H1 (cell line): ENCODE data around the gene STK11. TPM values are rescaled to one million over a fixed set of nuclear protein-coding genes. Genes with fewer than 3 reads are reported as not detected.
A peak's percentile ranks its signal among the peaks of the same experiment; 100 is the strongest.

Experiments used
- CTCF ChIA-PET: fragments of 300-600 bp; sonication (Branson Sonifier 250); formaldehyde crosslinking; loops from one replicate; lab custom pipeline; 2021; ENCODE audit not compliant: partially characterized antibody; lab: Charles Lee
- POLR2A ChIA-PET: fragments of 300-600 bp; sonication (Branson Sonifier 250); formaldehyde crosslinking; loops from one replicate; lab custom pipeline; 2021; ENCODE audit warnings: inconsistent platforms; ENCODE audit not compliant: partially characterized antibody; lab: Charles Lee
- DNase-seq, 2 experiments: peaks; one replicate each; pipeline versions ENCODE4 v3.0.0 to v3.0.0-alpha.2; 2010 to 2022; ENCODE audit warnings: low spot score in 2 of 2, low read depth in 1 of 2, mixed read lengths in 1 of 2
- FAIRE-seq: peaks from 2 replicates; lab custom pipeline; 2011; peaks lifted over from hg19 to GRCh38; lab: Jason Lieb, UNC
- H2AFZ ChIP-seq: 2 replicates; pipeline ENCODE4 v1.8.1; 2012; ENCODE audit warnings: low read length, inconsistent platforms
- H2AK5ac ChIP-seq: 2 replicates; pipeline ENCODE4 v1.6.1; 2013; ENCODE audit warnings: low read depth, low read length
- H2BK120ac ChIP-seq: replicated peaks from 2 replicates; pipeline ENCODE3; 2013; ENCODE audit warnings: low read depth, low read length, inconsistent platforms
- H2BK12ac ChIP-seq: 2 replicates; pipeline ENCODE4 v1.6.1; 2013; ENCODE audit warnings: low read depth, low read length
- H2BK15ac ChIP-seq: 2 replicates; pipeline ENCODE4 v1.6.1; 2013; ENCODE audit warnings: low read length
- H2BK20ac ChIP-seq: 2 replicates; pipeline ENCODE4 v1.6.1; 2013; ENCODE audit warnings: low read length
- H2BK5ac ChIP-seq: 2 replicates; pipeline ENCODE4 v1.6.1; 2013; ENCODE audit warnings: low read depth, low read length
- H3K14ac ChIP-seq: 2 replicates; pipeline ENCODE4 v1.6.1; 2013; ENCODE audit warnings: inconsistent platforms; ENCODE audit not compliant: insufficient read length
- H3K18ac ChIP-seq: 2 replicates; pipeline ENCODE4 v1.6.1; 2013; ENCODE audit warnings: low read length; ENCODE audit errors: extremely low read depth
- H3K23ac ChIP-seq: 2 replicates; pipeline ENCODE4 v1.6.1; 2013; ENCODE audit warnings: inconsistent platforms; ENCODE audit not compliant: insufficient read length
- H3K23me2 ChIP-seq: 2 replicates; pipeline ENCODE4 v1.6.1; 2013; ENCODE audit warnings: low read depth, low read length
- H3K27ac ChIP-seq: 2 replicates; pipeline ENCODE4 v1.6.1; 2011; ENCODE audit warnings: low read depth, low read length, inconsistent platforms
- H3K27me3 ChIP-seq, 4 experiments: replicated peaks in 1 of 4; 1 replicate in 1 of 4; 2 replicates in 3 of 4; pipeline versions ENCODE4 v1.6.1 to v1.8.1; 2011 to 2013; ENCODE audit warnings: low read length in 3 of 4, mild to moderate bottlenecking in 3 of 4, inconsistent platforms in 2 of 4, mixed read lengths in 2 of 4, moderate library complexity in 1 of 4; ENCODE audit not compliant: control insufficient read depth in 3 of 4, insufficient read depth in 3 of 4; ENCODE audit errors: extremely low read depth in 1 of 4
- H3K36me3 ChIP-seq, 4 experiments: 2 replicates each; pipeline versions ENCODE4 v1.6.1 to v1.8.1; 2011 to 2013; ENCODE audit warnings: mild to moderate bottlenecking in 4 of 4, low read length in 3 of 4, moderate library complexity in 2 of 4, control low read depth in 1 of 4, inconsistent platforms in 1 of 4; ENCODE audit not compliant: insufficient read depth in 4 of 4, control insufficient read depth in 2 of 4
- H3K4ac ChIP-seq: replicated peaks from 2 replicates; pipeline ENCODE3; 2013; ENCODE audit warnings: low read length, low read depth, mixed read lengths, inconsistent platforms; ENCODE audit not compliant: insufficient read length
- H3K4me1 ChIP-seq, 4 experiments: replicated peaks in 1 of 4; 1 replicate in 1 of 4; 2 replicates in 3 of 4; pipeline versions ENCODE4 v1.6.1 to v1.8.1; 2011 to 2013; ENCODE audit warnings: low read length in 3 of 4, inconsistent platforms in 2 of 4, mixed read lengths in 1 of 4; ENCODE audit not compliant: insufficient read depth in 4 of 4, control insufficient read depth in 3 of 4
- H3K4me2 ChIP-seq, 2 experiments: 2 replicates each; pipeline versions ENCODE4 v1.6.1 to v1.8.1; 2011 to 2013; ENCODE audit warnings: low read depth in 2 of 2, low read length in 2 of 2, control low read depth in 1 of 2, inconsistent platforms in 1 of 2, mild to moderate bottlenecking in 1 of 2; ENCODE audit not compliant: insufficient read depth in 1 of 2
- H3K4me3 ChIP-seq, 4 experiments: fragments of 200-600, 300-600 bp in 1 of 4; sonication (generic), shearing (Covaris generic), sonication (Bioruptor Twin) in 1 of 4; 2 replicates each; pipeline versions ENCODE4 v1.5.1 to v1.8.1; 2011 to 2016; ENCODE audit warnings: low read length in 4 of 4, low read depth in 3 of 4, control low read depth in 2 of 4, inconsistent platforms in 2 of 4, mild to moderate bottlenecking in 2 of 4, mixed read lengths in 1 of 4, moderate library complexity in 1 of 4; ENCODE audit not compliant: insufficient read depth in 2 of 4; ENCODE audit errors: extremely low read depth in 1 of 4
- H3K56ac ChIP-seq: replicated peaks from 2 replicates; pipeline ENCODE3; 2013; ENCODE audit warnings: low read depth, mild to moderate bottlenecking, mixed read lengths, low read length, inconsistent platforms; ENCODE audit not compliant: insufficient read length
- H3K79me1 ChIP-seq: 2 replicates; pipeline ENCODE4 v1.6.1; 2013; ENCODE audit warnings: low read depth, low read length, control low read depth
- H3K79me2 ChIP-seq, 2 experiments: 2 replicates each; pipeline versions ENCODE4 v1.6.1 to v1.8.1; 2012 to 2013; ENCODE audit warnings: low read length in 2 of 2, mild to moderate bottlenecking in 2 of 2, inconsistent platforms in 1 of 2; ENCODE audit not compliant: insufficient read depth in 2 of 2, control insufficient read depth in 1 of 2
- H3K9ac ChIP-seq, 4 experiments: replicated peaks in 1 of 4; 1 replicate in 1 of 4; 2 replicates in 3 of 4; pipeline versions ENCODE4 v1.6.1 to v1.8.1; 2011 to 2013; ENCODE audit warnings: low read depth in 3 of 4, low read length in 3 of 4, control low read depth in 2 of 4, mild to moderate bottlenecking in 2 of 4, moderate library complexity in 2 of 4, inconsistent platforms in 1 of 4; ENCODE audit errors: extremely low read depth in 1 of 4
- H3K9me3 ChIP-seq, 2 experiments: 2 replicates each; pipeline versions ENCODE4 v1.6.1 to v1.8.1; 2012 to 2013; ENCODE audit warnings: mild to moderate bottlenecking in 2 of 2, moderate library complexity in 2 of 2, control low read depth in 1 of 2, inconsistent platforms in 1 of 2, low read depth in 1 of 2, low read length in 1 of 2, mixed read lengths in 1 of 2; ENCODE audit not compliant: insufficient read depth in 2 of 2
- H4K20me1 ChIP-seq, 2 experiments: replicated peaks in 1 of 2; 2 replicates each; pipeline versions ENCODE3 to v1.8.1; 2011 to 2013; ENCODE audit warnings: inconsistent platforms in 2 of 2, low read length in 2 of 2, mild to moderate bottlenecking in 1 of 2; ENCODE audit not compliant: insufficient read depth in 2 of 2, control insufficient read depth in 1 of 2
- H4K5ac ChIP-seq: 2 replicates; pipeline ENCODE4 v1.6.1; 2013; ENCODE audit warnings: low read length, low read depth, mixed read lengths, inconsistent platforms; ENCODE audit not compliant: insufficient read length
- H4K8ac ChIP-seq: 2 replicates; pipeline ENCODE4 v1.8.0; 2013; ENCODE audit warnings: mild to moderate bottlenecking, moderate library complexity, low read length, inconsistent platforms; ENCODE audit not compliant: insufficient read depth; ENCODE audit errors: extremely low read depth
- H4K91ac ChIP-seq: replicated peaks from 2 replicates; pipeline ENCODE3; 2013; ENCODE audit warnings: low read length, mixed read lengths, inconsistent platforms; ENCODE audit not compliant: insufficient read length
- EGR1 ChIP-seq: IDR thresholded peaks from 2 replicates; pipeline ENCODE4 v1.6.1; 2011; ENCODE audit warnings: low read depth, low read length, borderline replicate concordance
- EZH2 ChIP-seq: fragments of 200-600 bp; sonication (generic); IDR thresholded peaks from 2 replicates; pipeline ENCODE4 v1.7.1; 2012; ENCODE audit warnings: low read depth, mild to moderate bottlenecking, moderate library complexity, low read length, inconsistent platforms; ENCODE audit not compliant: severe bottlenecking
- POLR2A ChIP-seq, 2 experiments: IDR thresholded peaks; 1 replicate in 1 of 2; 2 replicates in 1 of 2; pipeline ENCODE4 v1.6.1; 2011; ENCODE audit warnings: low read depth in 2 of 2, low read length in 2 of 2, mild to moderate bottlenecking in 2 of 2; ENCODE audit errors: control extremely low read depth in 1 of 2
- TBP ChIP-seq: IDR thresholded peaks from 2 replicates; pipeline ENCODE4 v1.6.1; 2011; ENCODE audit warnings: low read depth, low read length, improper control_type of control experiment
- WGBS, 2 experiments: shearing (Covaris generic) in 1 of 2; methylation state at CpG; one replicate each; pipeline versions ENCODE4 v1.1.6 to v1.1.7; 2013 to 2015; ENCODE audit warnings: low lambda C conversion rate in 2 of 2, mixed read lengths in 2 of 2, inconsistent platforms in 1 of 2, low coverage in 1 of 2, missing lambda C conversion rate in 1 of 2; ENCODE audit not compliant: insufficient replicate concordance in 2 of 2, insufficient coverage in 1 of 2, insufficient read length in 1 of 2; ENCODE audit errors: extremely low coverage in 1 of 2, missing lambda C conversion rate in 1 of 2; 5-methylcytosine and 5-hydroxymethylcytosine counted together
- polyA plus RNA-seq, 7 experiments: library from polyadenylated mRNA; depleted of rRNA in 3 of 7; stranded (reverse) in 5 of 7; unstranded in 2 of 7; fragments of >200 nt in 5 of 7; fragments of 200-250 nt in 2 of 7; gene quantifications; 1 replicate in 5 of 7; 2 replicates in 1 of 7; 4 replicates in 1 of 7; pipeline versions ENCODE4 v1.2.1 to v1.2.3, GENCODE V29; 2011 to 2013; ENCODE audit warnings: missing spikeins in 2 of 7, mixed read lengths in 2 of 7
- total RNA-seq: library from RNA; stranded (reverse); fragmentation: NEBNext Ultra II Directional; extraction: Animal tissue kit (Norgen Biotek cat#: 25700); gene quantifications from 2 replicates; pipeline ENCODE4 v1.2.1, GENCODE V29; 2021

Gene STK11
- total and polyA plus RNA-seq, 2 of the 8 experiments (the other 6 are each of a cell fraction or from before 2014, with no cell fraction given): 45.3 to 70.7 TPM

GRCh38 chr19:1257475-1258162, 52.0 kb downstream of the STK11 start:
- H2BK120ac ChIP-seq: no peak overlapping the region
- H3K18ac ChIP-seq: no peak overlapping the region
- no peak overlapping the region; the same call in 1 of the 2 replicates for H4K8ac ChIP-seq
- CTCF ChIA-PET: interaction anchor here (6.0 to 15.9 kb wide), 2 partner anchors 9 to 14 kb away, joined by 42 to 212 read pairs; partner anchors contain the start of gene ATP5F1D
- no peak overlapping the region for H4K91ac ChIP-seq
- peaks cover 12% of the 10 kb centered on the region; the same call in 1 of the 2 replicates for H3K79me1 ChIP-seq
- no peak overlapping the region for H3K4ac ChIP-seq
- no peak overlapping the region for H3K9ac ChIP-seq
- no peak overlapping the region for H2AK5ac ChIP-seq
- H2BK5ac ChIP-seq: no peak overlapping the region
- no peak overlapping the region for H2BK12ac ChIP-seq
- H3K27ac ChIP-seq: no peak overlapping the region
- no peaks in the 10 kb centered on the region; a peak in 1 of 7 replicates for H3K27me3 ChIP-seq
- H3K79me2 ChIP-seq: peaks cover 0 to 24% of the 10 kb centered on the region in 2 experiments; a peak in 2 of 4 replicates
- FAIRE-seq: no peak
- DNase-seq: no peak
- H3K4me2 ChIP-seq: no peak overlapping the region
- H4K20me1 ChIP-seq: peaks cover 17 to 28% of the 10 kb centered on the region in 2 experiments
- POLR2A ChIA-PET: interaction anchor here (1.7 to 19.4 kb wide), 5 partner anchors 7 to 28 kb away, joined by 3 to 456 read pairs (median 331); partner anchors contain the start of genes ATP5F1D, CBARP, CIRBP and FAM174C
- WGBS, 2 experiments: 89% methylated on average over 14 of the region's 23 CpGs; no CpG with 5 or more reads in 1 of the 2 experiments
- H4K5ac ChIP-seq: no peak overlapping the region
- no peak overlapping the region for H2BK15ac ChIP-seq
- TF ChIP-seq POLR2A (IDR thresholded peaks at IDR 0.05; ENCODE audit: control extremely low read depth in 1 of 2, low read depth in 2 of 2, low read length in 2 of 2) (peak in 1 of 2 experiments; percentile 23; a peak in 1 of 3 replicates), EGR1 (no peak), TBP (no peak), EZH2 (no peak)
- H3K56ac ChIP-seq: no peak overlapping the region
- peaks cover 0 to 37% (median 24%) of the 10 kb centered on the region in 4 experiments; a peak in 6 of 7 replicates for H3K4me1 ChIP-seq
- H2AFZ ChIP-seq: no peak overlapping the region
- no peak overlapping the region for H2BK20ac ChIP-seq
- H3K14ac ChIP-seq: no peak overlapping the region
- no peaks in the 10 kb centered on the region for H3K9me3 ChIP-seq
- no peak overlapping the region for H3K23ac ChIP-seq
- H3K36me3 ChIP-seq: peaks cover 23 to 58% (median 34%) of the 10 kb centered on the region in 4 experiments
- H3K4me3 ChIP-seq: no peak overlapping the region
- peaks cover 18% of the 10 kb centered on the region; the same call in 1 of the 2 replicates for H3K23me2 ChIP-seq
